HG03103 (cell line): ENCODE measurements around the gene BLCAP.
"Not testable (repeated sequence)": the region's sequence is repeated elsewhere in the genome, so short reads cannot be mapped to it uniquely, and the experiment has no call there.

Experiments used
- ATAC-seq: cut with Tn5 transposase; IDR thresholded peaks from one replicate; pipeline ENCODE4 v1.9.1; 2021; ENCODE audit warnings: low read depth; ENCODE audit not compliant: unreplicated experiment

The BLCAP gene

GRCh38 chr20:37492096-37492625 lies 35.5 kb downstream of the BLCAP start:
- ATAC-seq = no peak

DNA sequence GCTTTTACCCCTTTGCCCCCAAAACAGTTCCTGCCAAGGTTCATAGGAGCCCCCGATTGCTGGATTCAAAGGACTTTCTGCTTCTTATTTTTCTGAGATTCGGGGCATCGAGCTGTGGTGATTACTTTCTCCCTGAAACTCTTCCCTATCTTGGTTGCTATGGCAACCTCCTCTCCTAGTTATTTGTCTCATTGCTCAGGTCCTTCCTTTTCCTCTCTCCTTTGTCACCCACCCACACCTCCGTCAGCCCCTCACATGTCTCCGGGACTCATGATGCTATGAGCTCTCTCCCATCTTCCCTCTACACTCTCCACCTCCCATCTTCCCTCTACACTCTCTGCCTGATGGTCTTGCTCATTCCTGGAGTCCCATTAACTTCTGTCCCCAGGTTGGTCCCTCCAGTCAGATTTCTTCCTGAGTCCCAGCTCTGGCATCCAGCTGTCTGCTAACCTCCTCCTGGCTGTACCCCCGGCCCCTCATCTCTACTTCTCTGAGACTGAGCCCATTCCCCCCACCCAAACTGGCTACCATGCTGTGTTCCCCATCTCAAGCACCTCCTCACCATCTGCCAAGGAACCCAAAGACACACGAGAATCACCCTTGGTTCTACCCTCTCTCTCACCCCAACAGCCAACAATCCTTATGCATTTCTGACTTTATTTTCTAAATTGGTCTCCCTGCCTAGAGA lies 36.9 kb downstream of the BLCAP start:
- no peak for ATAC-seq

DNA sequence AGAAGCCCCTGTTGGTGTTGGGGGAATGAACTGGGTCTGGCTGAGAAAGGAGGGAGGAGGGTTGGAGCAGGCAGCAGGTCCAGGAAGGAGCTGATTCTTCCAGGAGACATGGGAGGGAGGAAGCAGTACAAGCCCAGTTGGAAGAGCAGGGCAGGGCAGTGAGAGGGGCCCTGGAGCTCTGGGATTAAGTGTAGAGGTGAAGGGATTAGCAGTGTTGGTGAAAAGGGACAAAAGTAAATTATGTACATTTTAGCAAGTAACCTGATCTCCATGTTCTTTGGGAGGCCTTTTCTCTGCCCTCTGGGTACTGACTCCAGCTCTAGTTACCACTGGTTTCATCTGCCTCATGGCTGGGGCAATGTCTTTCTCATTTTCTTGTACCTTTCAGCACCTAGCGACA lies 41.5 kb downstream of the BLCAP start:
- not testable (repeated sequence) for ATAC-seq

DNA sequence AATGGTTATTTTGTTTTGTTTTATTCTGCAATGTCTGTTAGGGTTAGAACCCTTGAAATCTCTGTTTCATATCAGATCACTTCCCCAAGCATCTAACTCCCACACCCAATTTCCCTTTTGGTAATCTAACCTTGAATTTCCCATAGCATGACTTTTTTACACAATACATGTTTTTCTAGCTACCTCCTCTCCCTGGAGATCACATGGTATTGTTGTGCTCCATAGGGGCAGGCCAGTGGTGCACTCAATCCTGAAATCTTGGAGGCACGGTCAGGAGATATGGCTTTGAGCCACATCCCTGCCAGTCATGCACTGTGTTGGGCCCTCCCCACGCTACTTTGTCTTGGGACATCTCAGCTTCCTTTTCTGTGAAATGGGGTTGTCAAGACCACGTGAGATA lies 43.3 kb downstream of the BLCAP start:
- no peak for ATAC-seq

GRCh38 chr20:37481610-37482009 lies 46.1 kb downstream of the BLCAP start:
- no peak for ATAC-seq

- no peak for ATAC-seq
These were observed 46.8 kb downstream of the BLCAP start for GRCh38 chr20:37480919-37481318.

DNA sequence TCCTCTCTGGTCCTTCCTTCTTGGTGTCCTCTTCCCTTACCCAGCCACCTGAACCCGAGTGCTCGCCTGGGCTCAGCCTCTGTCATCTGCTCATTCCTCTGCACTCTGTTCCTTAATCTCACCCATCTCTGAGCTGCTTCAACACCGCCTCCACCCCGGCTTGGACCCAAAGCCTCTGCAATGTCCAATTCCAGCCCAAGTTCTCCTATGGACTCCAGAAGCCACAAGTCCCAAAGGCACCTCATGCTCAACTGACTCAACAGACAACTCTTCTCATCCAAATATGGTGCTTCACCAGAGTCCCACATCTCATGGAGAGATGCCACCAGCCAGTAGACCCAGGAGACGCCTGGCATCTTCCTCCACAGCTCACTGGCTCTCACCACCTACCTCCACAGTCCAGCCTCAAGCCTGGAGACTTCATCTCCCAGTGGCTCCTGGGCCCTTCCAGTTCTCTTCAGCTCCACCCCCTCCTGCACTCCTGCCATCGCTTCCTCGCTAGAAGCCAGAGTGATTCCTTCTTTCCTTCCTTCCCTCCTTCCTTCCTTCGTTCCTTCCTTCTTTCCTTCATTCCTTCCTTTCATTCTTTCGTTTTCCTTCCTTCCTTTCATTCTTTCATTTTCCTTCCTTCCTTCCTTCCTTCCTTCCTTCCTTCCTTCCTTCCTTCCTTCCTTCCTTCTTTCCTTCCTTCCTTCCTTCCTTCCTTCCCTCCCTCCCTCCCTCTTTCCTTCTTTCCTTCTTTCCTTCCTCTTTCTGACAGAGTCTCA lies 47.6 kb downstream of the BLCAP start:
- ATAC-seq = no peak

DNA sequence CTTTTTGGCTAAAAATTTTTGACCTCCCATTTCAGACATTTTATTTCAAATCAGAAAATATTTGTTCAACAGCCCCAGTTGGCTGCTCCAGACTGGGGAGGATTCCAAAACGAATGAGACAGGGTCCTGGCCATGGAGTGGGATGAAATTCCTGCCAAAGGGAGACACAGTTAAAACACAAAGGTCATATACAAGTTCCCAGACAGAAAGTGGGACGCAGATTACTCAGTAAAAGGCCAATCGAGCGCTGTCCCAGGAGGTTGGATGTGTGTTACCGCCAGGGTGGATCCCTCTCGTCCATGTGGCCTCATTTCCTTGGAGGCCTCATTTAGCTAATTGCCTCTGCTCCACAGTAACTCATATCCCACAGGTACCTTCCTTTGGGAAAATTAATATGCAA lies 48.4 kb downstream of the BLCAP start:
- no peak for ATAC-seq

- ATAC-seq = no peak
These were observed 50.6 kb downstream of the BLCAP start for GRCh38 chr20:37477041-37477440.

- no peak for ATAC-seq
These were observed 52.4 kb downstream of the BLCAP start for GRCh38 chr20:37475252-37475651.

DNA sequence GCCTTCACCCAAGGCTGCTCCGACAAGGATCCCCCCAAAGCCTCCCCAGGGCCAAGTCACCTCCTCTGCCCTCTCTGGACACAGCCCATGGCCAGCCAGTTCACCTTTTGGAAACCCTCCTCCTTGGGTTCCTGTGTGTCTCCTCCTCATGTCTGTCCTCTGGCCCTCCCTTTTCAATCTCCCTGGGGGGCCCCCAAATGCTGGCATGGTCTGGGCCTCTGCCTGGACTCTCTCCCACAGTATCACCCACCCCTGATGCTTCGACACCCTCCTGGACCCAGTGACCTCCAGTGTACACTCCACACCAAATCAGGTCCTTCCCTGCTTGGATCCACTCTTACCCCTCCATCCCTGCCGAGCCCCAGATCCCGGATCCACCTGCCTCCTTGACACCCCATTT lies 53.3 kb downstream of the BLCAP start:
- ATAC-seq = no peak

- no peak for ATAC-seq
These were observed 54.3 kb downstream of the BLCAP start for GRCh38 chr20:37473249-37474000.

DNA sequence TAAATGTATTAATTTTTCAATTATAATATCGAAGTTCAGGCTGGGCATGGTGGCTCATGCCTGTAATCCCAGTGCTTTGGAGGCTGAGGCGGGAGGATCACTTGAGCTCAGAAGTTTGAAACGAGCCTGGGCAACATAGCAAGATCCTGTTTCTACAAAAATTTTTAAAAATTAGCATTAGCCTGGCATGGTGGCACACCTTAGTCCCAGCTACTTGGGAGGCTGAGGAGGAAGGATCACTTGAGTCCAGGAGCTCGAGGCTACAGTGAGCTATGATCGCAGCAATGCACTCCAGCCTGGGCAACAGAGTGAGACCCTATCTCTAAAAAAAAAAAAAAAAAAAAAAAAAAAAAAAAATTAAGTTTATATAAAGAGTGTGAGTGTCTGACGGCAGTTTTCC lies 55.2 kb downstream of the BLCAP start:
- not testable (repeated sequence) for ATAC-seq

DNA sequence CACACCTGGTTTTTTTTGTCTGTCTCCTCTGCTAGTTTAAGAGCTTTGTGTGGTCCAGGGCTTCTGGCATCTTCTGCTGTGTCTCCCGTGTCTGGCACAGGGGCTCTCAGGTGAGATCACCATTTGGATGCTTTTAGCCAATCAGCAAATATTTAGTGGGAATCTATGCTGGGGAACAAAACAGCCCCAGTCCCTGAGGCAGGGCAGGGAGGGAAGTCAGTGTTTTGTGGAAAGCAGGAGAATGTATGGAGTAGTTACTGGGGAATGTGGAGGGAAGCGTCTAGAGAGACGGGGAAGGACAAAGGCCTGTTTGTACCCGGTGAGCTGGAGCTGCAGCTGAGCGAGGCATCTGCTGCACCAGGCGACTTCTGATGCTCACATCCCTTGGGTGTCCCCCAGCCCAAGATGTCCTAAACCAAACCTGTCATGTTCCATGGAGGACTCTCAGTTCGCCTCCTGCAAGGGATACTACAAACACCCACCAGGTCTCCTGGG lies 55.9 kb downstream of the BLCAP start:
- no peak for ATAC-seq

DNA sequence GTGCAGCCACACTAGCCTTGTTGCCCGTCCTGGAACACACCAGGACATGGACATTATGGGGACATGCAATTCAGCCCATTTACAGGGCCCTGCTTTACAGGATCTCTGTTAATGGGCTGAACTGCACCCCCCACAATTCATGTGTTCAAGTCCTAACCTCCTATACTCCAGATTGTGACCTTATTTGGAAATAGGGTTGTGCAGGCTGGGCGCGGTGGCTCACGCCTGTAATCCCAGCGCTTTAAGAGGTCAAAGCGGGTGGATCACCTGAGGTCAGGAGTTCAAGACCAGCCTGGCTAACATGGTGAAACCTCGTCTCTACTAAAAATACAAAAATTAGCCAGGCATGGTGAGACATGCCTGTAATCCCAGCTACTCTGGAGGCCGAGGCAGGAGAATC lies 57.5 kb downstream of the BLCAP start:
- ATAC-seq = not testable (repeated sequence)

DNA sequence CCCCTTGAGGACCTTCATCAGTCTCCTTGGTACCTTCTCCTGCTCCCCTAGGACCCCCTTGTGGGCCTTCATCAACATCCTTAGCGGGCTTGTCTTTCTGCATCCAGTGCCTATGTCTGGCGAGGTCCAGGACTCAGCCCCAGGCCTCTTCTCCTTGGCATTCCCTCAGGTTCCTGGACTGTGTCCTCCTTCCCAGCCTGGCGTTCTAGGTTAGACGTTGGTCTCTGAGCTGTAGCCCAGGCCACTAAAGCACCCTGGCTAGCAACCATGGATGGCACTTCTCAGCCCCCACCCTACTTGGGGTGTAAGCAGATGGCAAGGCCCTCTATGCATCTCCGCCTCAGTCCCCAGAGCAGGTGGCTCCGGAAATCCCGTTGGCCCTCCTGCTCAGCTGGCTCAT lies 58.1 kb downstream of the BLCAP start:
- ATAC-seq = no peak

DNA sequence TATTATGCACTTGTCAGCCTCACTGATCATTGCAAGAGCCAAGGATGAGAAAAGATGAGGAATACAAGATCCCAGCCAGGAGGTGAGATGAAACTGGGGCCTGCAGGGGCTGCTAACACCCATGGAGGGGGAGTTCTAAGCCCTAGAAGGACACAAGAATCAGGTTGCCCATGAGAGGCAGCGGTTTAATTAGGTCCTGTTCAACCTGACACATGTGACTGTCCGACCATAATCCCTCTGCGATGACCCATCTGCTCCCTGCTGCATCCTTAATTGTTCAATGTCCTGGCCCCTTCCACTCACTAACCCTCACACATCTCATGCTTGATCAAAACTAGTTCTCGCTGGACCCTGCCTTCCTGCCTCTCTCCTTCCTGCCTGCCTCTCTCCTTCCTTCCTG lies 58.8 kb downstream of the BLCAP start:
- no peak for ATAC-seq
